NB4 (cell line): ENCODE measurements around the gene TSPAN12.
A peak's percentile ranks its signal among the peaks of the same experiment; 100 is the strongest.
"Not testable (repeated sequence)": the region's sequence is repeated elsewhere in the genome, so short reads cannot be mapped to it uniquely, and the experiment has no call there.

Experiments
- DNase-seq: peaks from one replicate; pipeline ENCODE4 v3.0.0; 2010; ENCODE audit warnings: low read depth
- H3K4me3 ChIP-seq: one replicate; pipeline ENCODE4 v1.5.1; 2011; ENCODE audit warnings: mild to moderate bottlenecking, low read depth, low read length, moderate library complexity
- CTCF ChIP-seq: IDR thresholded peaks from one replicate; pipeline ENCODE4 v1.5.1; 2012; ENCODE audit warnings: low read depth, low read length
- MYC ChIP-seq: IDR thresholded peaks from 2 replicates; pipeline ENCODE4 v1.6.1; 2011; ENCODE audit warnings: low read depth, low read length
- POLR2A ChIP-seq: IDR thresholded peaks from 2 replicates; pipeline ENCODE4 v1.6.1; 2011; ENCODE audit warnings: mild to moderate bottlenecking; ENCODE audit not compliant: insufficient read length; ENCODE audit errors: extremely low read depth
- TF ChIP-seq, protein P1 (sequence below): IDR thresholded peaks from 2 replicates; pipeline ENCODE4 v1.6.1; 2011; ENCODE audit warnings: low read depth, low read length

TSPAN12 gene

DNA sequence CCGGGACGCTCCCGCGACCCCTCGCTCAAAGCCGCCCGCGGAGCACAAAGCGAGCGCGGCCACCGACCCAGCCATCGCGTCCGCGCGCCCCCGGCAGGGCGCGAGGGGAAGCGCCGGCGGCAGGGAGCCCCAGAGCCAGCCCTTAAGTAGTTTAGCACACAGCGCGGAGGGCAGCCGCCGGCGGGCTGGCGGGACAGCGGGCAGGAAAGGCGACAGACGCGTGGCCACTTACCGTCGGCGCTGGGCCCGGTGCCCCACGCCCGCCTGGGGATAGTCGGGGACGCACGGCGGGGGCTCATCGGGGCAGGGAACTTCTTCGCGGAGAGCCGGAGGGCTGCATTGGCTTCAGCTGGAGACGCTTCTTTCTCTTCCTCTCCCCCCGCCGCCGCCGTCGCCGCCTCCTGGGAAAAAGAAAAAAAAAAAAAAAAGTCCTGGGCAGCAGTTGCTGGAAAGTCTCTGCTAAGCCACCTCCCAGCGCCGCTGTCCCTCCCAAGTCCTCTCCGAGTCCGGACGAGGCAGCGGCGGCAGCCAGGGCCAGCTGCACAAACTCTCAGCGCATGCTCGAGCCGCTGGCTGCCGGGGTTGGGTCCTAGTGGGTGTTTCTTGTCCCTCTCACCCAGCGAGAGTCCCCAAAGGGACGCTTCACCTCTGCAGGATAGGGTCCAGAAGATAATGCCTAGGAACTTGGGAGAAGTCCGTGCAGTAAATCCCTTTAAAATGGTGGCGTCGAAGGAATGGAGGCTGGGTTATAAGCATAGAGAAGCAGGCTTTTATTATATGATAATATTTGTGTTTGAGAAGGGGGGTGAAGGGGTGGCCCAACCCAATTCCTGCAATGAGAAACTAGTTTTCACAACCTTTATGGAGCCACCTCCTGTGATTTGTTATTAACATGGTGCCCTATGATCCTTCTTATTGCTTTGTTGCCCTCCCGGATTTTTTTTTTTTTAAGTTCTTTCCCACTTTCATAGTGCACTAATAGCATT is at the start of gene TSPAN12:
TSPAN12 (minus strand) TSS at position 557 of the 986 bp plus-strand sequence. CDS start 1,381 bp downstream, outside the sequence.
- peak; percentile 69 for DNase-seq
- H3K4me3 ChIP-seq: no peak within 1 kb of the TSS
- TF ChIP-seq, protein P1, sequence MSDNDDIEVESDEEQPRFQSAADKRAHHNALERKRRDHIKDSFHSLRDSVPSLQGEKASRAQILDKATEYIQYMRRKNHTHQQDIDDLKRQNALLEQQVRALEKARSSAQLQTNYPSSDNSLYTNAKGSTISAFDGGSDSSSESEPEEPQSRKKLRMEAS: no peak
- TF ChIP-seq MYC (no peak), CTCF (peak; percentile 47), POLR2A (no peak)

GRCh38 chr7:120898715-120899499 is 41.0 kb upstream of the TSPAN12 start:
- H3K4me3 ChIP-seq: no peak overlapping the region
- DNase-seq: no peak
- no peak for TF ChIP-seq CTCF
- TF ChIP-seq MYC: no peak
- TF ChIP-seq POLR2A: no peak
- TF ChIP-seq, protein P1: no peak

DNA sequence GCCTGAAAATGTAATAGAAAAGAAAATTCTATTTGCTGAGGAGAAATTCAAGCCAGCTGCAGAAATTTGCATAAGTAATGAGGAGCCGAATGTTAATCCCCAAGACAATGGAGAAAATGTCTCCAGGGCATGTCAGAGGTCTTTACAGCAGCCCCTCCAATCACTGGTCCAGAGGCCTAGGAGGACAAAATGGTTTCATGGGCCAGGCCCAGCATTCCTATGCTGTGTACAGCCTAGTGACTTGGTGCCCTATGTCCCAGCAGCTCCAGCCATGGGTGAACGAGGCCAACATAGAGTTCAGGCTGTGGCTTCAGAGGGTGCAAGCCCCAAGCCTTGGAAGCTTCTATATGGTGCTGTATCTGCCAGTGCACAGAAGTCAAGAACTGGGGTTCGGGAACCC is 37.3 kb upstream of the TSPAN12 start:
- not testable (repeated sequence) for H3K4me3 ChIP-seq, DNase-seq

DNA sequence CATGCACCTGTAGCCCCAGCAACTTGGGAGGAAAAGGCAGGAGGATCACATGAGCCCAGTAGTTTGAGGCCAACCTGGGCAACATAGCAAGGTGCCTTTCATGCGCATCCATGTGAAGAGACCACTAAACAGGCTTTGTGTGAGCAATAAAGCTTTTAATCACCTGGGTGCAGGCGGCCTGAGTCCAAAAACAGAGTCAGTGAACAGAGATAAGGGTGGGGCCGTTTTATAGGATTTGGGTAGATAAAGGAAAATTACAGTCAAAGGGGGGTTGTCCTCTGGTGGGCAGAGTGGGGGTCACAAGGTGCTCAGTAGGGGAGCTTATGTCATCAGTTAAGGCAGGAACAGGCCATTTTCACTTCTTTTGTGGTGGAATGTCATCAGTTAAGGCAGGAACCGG is 27.7 kb upstream of the TSPAN12 start:
- not testable (repeated sequence) for H3K4me3 ChIP-seq, DNase-seq

GRCh38 chr7:120877701-120878100 is 19.8 kb upstream of the TSPAN12 start:
- no peak for DNase-seq
- H3K4me3 ChIP-seq: no peak overlapping the region
- TF ChIP-seq, protein P1: no peak
- no peak for TF ChIP-seq MYC
- TF ChIP-seq POLR2A: no peak
- TF ChIP-seq CTCF: no peak

DNA sequence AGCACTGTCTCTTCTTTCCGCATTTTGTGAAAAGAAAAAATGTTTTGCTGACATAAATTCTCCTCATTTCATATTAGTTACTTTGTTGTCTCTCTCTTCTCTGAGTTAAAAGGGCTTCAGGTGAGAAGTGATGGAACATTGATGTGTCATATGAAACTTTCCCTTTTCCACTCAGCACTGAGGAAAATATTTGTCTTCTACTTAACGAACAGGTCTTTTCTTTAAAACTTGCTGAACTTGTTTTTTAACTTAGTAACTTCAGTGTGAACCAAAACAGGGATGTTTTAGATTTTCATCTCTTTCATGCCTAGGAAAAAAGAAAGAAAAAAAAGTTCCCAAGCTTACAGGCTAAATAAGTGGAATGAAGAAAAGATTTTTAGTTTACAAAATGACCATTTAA is 19.0 kb upstream of the TSPAN12 start:
- no peak for DNase-seq
- TF ChIP-seq POLR2A: no peak
- TF ChIP-seq, protein P1: no peak
- no peak for TF ChIP-seq CTCF
- TF ChIP-seq MYC: no peak
- H3K4me3 ChIP-seq: no peak overlapping the region
